Measurements from ENCODE around the gene HK2.
"Not testable (repeated sequence)": the region's sequence is repeated elsewhere in the genome, so short reads cannot be mapped to it uniquely, and the experiment has no call there.

Gene HK2

DNA sequence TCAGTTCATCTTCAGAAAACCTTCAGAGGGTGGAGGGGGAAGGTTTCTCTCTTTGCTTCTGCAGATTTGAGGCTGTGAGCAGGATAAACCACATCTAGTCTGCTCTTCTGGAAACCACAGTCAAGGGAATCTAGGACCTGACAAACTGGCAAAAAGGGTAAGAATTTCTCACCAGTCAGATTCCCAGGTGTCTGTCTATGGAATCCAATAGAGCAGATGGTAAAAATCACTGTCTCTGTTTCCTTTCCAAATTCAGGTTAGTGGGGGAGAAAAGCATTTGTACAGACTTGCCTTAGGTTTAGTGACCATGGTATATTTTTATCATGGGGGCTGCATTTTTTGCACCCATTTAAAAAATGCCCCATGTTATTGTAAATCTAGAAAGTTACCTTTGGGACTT lies 62.3 kb downstream of the HK2 start:
- DNase-seq = no peak

DNA sequence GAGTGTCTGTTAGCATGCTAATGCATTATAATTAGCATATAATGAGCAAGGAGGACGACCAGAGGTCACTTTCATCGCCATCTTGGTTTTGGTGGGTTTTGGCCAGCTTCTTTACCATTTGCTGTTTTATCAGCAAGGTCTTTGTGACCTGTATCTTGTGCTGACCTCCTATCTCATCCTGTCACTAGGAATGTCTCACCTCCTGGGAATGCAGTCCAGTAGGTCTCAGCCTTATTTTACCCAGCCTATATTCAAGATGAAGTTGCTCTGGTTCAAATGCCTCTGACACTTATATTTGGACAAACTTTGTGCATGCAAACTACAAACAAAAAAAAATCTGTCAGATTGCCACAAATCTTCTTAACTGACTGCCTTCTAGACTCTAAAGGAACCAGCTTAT lies 66.3 kb downstream of the HK2 start:
- not testable (repeated sequence) for DNase-seq

DNA sequence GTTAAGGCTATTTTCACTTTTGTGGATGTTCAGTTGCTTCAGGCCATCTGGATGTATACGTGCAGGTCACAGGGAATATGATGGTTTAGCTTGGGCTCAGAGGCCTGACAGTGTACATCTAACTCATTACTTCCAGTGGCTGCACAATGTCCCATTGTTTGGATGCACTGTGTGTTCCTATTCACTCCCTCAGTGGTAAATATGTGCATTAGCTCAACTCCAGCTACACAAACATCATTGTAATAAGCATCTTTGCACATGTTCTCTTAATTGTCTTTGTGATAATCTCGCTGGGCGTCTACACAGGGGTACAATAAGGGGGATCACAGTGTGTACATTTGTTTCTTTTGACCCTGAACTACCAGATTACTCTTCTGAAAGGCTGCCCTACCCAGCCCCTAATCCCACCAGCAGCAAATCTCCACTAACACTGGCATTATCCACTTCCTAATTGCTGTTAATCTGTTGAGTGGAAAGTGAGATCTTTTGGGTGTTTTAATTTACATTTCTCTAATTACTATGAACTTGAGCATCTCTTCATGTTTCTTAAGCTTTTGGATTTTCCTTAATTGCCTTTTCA lies 68.4 kb downstream of the HK2 start:
- peak in 7 of 14 donors; percentile 8 to 34 (median 31) for DNase-seq

DNA sequence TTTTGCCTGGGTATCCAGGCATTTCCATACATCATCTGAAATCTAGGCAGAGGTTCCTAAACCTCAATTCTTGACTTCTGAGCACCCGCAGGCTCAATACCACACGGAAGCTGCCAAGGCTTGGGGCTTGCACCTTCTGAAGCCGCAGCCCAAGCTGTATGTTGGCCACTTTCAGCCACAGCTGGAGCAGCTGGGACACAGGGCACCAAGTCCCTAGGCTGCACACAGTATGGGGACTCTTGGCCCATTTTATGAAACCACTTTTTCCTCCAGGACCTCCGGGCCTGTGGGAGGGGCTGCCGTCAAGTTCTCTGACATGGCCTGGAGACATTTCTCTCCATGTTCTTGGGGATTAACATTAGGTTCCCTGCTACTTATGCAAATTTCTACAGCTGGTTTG lies 72.5 kb downstream of the HK2 start:
- no peak for DNase-seq

DNA sequence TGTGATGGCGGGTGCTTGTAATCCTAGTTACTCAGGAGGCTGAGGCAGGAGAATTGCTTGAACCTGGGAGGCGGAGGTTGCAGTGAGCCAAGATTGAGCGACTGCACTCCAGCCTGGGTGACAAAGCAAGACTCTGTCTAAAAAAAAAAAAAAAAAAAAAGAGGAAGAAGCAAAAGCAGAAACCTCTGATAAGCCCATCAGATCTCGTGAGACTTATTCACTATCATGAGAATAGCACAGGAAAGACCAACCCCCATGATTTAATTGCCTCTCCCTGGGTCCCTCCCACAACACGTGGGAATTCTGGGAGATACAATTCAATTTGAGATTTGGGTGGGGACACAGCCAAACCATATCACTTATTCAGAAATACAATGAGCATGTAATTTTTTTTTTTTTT lies 73.6 kb downstream of the HK2 start:
- DNase-seq = not testable (repeated sequence)

DNA sequence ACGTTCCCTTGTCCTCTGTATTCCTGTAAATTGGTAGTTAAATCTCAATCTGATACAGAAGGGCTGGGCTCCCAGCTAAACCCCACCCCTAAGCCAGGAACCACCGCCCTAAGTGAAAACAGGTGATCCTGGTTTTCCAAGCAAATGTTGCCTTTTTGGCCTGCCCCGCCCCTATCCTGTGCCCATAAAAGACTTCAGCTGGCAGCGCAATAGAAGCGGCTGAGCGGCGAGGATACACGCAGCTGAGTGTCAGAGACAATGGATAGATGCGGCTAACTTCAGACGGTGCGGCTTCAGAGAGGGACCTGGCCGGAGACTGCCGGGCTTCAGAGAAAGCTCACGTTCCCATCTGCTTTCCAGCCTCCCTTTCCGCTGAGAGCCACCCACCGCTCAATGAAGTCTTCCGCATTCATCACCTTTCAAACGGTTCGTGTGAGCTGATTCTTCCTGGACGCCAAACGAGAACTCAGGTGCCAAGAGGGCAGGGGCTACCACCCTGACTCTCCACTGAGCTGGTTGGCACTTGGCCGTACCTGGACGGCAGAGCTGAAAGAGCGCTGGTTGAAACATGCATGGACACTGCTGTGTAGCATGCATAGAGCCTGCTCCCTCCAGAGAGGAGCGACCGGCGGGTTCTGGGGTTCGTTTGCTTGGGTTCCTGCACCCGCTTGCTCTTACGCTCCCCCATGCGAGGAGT lies 75.0 kb downstream of the HK2 start:
- DNase-seq = no peak

DNA sequence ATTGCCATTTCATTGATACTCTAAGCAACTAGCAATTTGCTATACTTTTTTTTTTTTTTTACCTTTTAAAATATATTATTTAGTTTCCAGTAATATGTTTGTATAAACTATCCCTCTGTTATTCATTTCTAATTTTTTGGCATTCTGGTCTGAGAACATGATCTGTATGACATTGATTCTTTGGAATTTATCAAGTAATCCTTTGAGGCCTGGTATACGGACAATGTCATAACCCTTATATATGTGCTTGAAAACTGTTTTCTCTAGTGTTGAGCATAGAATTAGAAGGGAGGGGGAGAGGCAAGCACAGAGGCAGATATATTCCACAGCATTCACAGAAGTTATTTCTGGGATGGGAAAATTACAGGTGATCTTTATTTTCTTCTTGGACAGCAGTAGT lies 76.3 kb downstream of the HK2 start:
- no peak for DNase-seq

DNA sequence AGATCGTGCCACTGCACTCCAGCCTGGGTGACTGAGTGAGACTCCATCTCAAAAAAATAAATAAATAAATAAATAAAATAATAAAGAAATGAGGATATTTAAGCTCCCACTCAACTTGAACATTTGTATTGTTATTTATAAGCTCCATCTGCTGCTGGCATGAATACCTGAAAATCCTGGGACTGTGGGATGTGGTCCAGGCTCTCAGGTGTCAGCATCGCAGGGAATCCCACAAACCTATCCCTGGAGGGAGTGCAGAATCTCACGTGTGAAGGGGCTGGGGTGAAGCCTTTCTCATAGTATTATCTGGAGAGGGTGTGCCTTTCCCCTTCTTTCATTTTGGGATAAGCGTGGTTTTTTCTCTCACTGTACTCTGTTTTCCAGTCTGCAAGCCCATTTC lies 77.1 kb downstream of the HK2 start:
- DNase-seq = peak in 1 of 14 donors; percentile 59

DNA sequence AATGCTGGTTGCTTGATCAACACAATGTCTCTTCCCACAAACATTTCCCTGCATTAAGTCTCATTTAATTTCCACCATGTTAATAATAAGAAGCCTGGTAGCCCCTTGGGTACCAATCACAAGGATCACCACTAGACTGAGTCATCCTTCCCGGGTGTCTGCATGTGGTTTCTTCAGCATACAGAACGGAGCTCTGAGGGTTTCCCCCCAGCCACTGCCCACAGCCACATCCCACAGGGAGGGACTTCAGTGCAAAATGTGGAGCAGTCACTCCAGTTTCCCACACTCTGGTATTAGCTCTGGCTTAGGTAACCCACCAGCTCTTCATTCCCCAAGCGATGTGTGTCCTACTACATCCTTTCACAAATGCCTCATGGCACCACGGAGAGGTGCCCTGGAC lies 81.8 kb downstream of the HK2 start:
- DNase-seq = no peak

DNA sequence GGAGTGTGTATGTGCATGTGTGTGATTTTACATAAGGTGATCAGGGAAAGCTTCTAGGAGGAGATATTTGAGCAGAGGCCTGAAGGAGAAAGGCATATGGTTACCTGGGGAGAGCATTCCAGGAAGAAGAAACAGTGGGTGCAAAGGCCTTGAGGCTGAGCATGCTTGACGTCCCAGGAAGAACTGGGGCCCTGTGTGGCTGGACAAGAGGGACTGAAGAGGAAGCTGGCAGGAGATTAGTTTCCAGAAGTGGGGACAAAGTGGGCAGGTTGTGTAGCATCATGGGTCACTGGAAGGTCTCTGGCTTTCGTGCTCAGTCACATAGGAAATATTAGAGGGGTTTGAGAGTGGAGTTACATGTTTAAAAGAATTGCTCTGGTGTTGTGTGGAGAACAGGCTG lies 82.5 kb downstream of the HK2 start:
- DNase-seq = no peak

DNA sequence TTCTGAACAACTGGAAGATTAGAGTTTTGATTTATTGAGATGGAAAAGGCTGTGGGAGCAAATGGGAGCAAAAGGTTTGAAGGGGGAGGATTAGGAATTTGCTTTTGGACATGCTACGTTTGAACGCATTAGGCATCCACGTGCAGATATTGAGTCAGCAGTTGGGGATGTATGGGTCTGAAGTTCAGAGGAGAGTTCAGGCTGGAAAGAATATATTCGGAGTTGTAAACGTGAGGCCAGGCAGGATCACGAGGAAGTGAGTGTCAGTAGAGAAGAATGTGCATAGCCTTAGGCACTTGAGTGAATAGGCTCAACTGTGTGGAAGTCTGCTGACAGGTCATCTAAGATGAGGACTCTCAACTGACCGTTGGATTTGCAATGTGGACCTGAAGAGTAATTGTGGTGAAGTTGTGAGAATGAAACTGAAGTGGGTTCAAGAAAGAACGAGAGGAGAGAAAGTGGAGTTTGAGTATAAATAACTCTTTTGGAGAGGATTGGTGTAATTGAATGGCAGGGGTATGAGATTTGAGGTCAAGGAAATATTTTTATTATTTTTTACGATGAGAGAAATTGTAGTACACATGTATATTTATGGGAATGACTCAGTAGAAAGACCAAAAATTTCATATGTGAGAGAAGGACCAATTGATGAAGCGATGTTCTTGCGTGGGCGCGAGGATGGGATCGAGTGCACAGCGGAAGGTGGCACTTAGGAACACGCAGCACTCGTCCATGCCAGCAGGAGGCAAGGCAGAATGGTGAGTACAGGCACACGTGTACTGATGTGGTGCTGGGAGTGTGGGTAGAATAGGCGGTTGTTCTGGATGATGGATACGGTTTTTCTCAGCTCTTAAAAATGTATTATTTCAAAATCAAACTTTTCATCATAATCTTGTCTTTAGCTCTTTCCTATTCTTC lies 84.0 kb downstream of the HK2 start:
- no peak for DNase-seq

DNA sequence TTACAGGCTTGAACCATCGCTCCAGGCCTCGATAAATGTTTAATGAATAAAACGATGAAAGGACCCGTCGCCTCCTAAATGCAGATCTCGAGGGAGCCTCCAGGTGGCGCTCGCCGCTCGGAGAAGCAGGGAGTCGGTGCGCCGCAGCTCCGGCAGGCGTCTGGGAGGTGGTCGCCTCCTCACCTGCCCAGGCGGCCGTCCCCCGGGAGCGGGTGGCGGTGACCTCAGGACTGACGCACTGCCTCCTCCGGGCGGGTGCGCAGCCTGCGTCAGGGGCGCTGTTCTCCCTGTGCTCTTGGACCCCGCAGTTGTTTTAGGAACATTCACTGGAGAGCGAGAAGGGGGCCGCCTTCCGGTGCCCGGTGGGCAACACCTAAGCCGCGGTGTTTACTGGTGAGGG lies 85.9 kb downstream of the HK2 start:
- DNase-seq = peak in 9 of 14 donors; percentile 6 to 65 (median 30)

DNA sequence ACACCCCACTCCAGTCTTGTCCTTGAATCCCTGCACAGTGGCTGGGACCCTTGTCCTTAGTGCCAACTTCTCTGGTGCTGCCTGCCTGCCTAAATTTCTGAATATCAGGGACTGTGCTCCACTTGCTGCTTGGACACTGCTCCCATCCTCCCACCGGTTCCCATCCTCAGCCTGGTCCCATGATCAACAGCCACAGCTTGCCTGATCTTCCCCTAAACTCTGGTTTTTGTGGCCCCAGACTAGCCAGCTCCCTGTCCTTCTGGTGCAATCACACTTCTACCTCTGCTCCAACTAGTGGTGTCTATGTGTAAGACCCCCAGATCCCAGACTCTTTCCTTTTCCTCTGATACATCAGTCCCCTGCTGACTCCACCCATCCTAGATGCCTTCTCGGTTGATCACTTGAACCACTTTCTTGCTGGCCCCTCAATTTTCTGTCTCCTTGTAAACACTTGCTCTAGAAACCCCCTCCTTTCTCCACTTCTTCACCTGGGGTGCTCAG lies 87.4 kb downstream of the HK2 start:
- no peak for DNase-seq

DNA sequence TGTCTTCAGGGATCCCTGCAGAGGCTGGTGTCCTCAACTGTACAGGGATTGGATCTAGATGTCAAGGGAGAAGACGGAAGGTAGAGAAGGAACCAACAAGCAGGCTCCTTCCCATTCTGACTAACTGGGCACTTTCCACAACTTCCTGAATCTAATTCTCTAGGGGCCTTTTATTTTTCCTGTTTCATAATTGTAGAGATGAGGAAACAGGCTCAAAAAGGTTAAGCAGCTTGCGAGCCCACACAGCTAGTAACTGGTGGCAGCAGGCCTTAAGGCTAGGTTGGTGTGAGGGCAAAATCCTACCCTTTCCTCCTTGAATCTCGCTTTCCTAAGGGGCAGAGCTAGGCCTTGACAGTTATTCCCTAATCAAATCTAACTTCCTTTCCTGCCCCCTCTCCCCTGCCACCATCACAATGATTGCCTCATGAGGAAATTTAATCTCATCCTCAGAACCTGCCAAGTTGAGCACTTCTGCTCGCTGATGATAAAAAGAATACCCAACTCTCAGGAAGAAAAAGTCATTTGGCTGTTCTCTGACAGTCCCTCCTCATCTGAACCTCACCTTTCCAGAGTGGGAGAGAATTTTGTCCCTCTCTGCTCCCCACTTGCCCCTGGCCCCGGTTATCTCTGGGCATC lies 88.8 kb downstream of the HK2 start:
- no peak for DNase-seq

DNA sequence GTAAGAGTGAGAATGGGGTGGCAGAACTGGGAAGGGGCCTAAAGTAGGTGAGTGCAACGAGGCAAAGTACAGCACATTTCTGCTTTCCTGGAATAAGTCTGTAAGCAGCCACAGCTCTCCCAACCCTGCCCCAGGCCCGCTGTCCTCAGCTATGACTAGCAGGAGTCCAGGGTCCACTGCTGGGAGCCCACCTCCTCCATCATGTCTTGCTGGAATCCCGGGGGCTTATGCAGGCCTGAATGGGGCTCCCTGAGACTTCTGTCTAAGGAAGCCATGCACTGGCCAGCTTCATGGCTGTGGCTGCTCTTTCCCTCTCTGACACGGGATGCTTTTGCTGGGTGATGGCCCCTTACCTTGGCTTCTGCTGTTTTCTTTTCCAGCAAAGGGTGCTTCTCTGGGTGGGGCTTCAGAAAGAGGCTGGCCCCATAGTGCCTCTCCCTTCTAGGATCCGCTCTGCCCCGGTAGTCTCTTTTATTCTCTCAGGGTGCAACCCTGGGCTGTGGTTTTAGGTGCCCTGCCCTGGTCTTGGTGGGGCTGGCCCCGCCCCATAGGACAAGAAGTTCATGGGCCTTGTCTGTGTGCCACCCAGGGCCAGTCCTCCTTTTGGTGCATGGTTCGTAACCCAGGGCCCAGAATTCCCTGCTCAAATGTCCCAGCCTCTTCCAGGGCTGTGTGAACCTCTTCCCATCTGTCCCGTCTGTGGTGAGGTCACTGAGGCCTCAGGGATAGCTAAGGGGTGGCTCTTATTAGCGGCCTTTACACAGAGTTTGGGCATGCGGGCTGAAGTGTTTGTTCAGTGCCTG lies 90.7 kb downstream of the HK2 start:
- DNase-seq = no peak

DNA sequence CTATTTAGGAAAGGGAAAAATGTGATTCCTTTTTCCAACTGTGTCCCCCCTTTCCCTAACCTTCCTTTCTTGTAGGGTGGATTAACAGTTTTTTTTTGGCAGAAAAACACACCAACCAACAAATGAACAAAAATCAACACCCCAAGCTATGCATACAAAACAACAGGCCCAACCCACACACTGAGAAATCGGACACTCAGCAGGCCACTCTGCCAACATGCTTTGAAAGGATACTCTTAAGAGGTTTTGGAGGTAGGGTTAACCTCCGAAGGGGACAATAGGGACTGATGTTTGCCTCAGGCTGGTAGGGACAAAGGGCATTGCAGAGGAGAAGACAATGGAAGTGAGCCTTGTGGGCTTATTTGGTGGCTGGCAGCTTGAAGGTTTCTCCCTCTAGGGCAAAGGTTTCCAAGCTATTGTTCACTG lies 91.4 kb downstream of the HK2 start:
- DNase-seq = no peak

DNA sequence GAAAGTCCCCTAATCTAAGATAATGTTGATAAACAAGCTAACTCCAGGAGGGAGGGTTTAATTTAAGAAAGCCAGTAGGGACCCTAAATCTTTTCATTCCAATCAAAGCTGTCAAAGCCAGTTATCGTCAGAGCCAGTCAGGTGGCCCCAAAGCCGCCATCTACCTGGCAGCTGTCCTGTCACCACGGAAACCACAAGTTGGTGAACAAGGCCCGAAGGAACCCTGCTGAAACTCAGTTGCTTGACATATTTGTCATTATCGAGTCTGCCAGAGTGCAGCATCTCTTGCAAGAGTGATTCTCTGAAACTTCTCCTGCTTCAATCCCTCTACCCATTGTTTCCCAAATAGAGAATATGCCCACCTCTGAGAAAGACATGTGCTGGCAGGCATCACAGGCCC lies 93.7 kb downstream of the HK2 start:
- no peak for DNase-seq

DNA sequence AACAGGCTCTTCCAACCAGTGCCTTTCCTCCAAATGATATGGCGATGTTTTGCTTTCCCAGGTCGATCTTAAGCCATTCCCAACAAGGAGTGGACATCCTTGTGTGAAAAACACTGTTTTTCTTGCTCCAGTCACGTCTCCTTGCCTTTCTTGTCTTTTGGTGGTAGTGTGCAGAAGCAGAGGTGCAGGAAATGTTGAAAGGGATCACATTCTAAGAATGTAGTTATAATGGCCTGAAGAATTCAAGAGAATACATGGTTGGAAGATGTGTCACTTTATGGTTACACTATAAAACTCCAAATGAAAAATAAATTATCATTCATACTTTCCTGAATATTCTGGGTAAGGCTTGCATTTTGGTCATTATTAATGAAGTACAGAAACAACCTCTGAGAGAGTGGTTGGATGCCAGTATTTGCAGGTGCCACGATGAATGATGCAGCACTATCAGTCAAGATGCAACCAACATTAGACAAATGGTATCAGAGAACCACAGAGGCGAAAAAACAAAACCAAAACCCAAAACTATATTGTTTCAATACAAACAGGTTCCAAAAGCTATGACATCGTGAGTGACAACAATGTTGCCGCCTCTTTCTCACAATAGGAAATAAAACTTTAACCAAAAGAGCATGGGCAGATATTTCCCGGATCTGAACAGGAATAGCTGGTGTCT lies 97.0 kb downstream of the HK2 start:
- DNase-seq = no peak

DNA sequence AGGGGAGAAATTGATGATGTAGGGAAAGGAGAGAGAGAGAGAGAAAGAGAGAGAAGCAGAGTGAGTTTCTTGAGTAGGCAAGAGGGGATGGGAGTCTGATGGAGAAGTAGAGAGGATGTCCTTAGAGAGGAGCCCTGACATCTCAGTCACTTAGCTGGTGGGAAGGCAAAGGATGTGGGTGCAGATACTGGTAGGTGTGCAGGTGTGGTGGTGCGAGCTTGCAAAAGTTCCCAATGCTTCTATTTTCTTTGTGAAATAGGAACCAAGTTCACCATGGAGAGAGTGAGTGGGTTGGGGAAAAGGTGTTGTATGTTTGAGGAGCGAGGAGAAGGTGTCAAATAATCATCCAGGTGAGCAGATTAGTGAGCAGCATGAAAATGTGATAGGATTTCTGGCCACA lies 98.0 kb downstream of the HK2 start:
- DNase-seq = no peak

DNA sequence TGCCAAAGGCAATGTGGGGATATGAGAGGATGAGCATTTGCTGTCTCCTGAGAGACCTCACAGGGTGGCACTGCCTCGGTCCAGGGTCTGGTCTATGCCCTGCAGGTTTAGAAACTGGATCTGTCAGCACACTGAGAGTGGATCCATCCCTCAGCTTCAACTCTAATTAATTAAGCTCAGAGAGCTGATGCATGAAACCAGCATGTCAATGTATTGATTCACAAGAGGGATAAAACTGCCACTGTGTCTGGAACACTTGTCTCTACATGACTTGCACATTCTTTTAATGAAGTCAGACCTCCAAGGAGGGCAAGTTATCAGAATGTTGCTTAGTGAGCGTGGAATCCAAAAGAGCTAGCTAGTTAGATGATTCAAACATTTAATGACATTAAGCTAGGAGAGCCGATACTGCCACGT lies 102.1 kb downstream of the HK2 start:
- DNase-seq = no peak

DNA sequence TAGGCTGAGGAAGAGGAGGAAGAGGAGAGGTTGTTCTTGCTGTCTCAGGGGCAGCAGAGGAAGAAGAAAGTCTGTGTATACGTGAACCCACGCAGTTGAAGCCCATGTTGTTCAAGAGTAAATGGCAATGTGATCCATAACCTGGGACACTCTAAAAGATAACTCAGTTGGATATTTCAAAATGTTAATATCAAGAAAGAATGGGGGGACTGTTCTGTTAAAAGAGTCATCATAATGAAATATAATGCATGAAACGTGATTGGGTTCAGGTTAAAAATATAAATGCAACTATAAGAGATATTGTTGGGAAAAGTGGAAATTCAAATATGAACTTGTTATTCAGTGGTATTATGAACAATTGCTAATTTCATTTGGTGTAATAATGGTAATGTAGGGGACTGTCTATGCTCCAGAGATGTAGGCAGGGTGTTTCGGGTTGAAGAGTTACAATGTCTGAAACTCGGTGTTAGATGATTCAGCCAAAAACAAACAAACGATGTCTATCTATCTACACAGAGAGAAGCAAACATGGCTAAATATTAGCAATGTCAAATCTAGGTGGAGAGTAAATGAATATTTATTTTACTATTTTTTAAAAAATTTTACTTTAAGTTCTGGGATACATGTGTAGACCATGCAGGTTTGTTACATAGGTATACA lies 103.4 kb downstream of the HK2 start:
- no peak for DNase-seq
